Tibial nerve (tissue), 3 donors: ENCODE results near the gene CYP2D6.

Experiments
- POLR2A ChIP-seq, 2 donors: fragments of 450-650 bp; IDR thresholded peaks; one replicate each; pipeline ENCODE4 v1.6.1; 2017; ENCODE audit warnings: antibody characterized with exemption in 2 of 2, mild to moderate bottlenecking in 2 of 2, moderate library complexity in 2 of 2
- TF ChIP-seq, protein P1 (sequence below), 5 experiments: fragments of 200-600 bp in 3 of 5; fragments of 450-650 bp in 2 of 5; sonication (generic) in 3 of 5; IDR thresholded peaks; one replicate each; pipeline ENCODE4 v1.5.1; 2016 to 2019; ENCODE audit warnings: antibody characterized with exemption in 5 of 5, mild to moderate bottlenecking in 3 of 5, moderate library complexity in 2 of 5

- TF ChIP-seq, protein P1, sequence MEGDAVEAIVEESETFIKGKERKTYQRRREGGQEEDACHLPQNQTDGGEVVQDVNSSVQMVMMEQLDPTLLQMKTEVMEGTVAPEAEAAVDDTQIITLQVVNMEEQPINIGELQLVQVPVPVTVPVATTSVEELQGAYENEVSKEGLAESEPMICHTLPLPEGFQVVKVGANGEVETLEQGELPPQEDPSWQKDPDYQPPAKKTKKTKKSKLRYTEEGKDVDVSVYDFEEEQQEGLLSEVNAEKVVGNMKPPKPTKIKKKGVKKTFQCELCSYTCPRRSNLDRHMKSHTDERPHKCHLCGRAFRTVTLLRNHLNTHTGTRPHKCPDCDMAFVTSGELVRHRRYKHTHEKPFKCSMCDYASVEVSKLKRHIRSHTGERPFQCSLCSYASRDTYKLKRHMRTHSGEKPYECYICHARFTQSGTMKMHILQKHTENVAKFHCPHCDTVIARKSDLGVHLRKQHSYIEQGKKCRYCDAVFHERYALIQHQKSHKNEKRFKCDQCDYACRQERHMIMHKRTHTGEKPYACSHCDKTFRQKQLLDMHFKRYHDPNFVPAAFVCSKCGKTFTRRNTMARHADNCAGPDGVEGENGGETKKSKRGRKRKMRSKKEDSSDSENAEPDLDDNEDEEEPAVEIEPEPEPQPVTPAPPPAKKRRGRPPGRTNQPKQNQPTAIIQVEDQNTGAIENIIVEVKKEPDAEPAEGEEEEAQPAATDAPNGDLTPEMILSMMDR (IDR thresholded peaks at IDR 0.05): no peak
- TF ChIP-seq POLR2A (IDR thresholded peaks at IDR 0.05): no peak
Measured at GRCh38 chr22:42171946-42172719, 41.5 kb upstream of the CYP2D6 start.
